T-helper 1 cell treated with Interleukin-12 subunit alpha and Interleukin-12 subunit beta and Interleukin-4 antibody, amounts not matched to agents 30 μg/mL and 1 μg/mL, for 36 hours (primary cell): ENCODE results near the gene HDAC11.
A peak's percentile ranks its signal among the peaks of the same experiment; 100 is the strongest.

Experiments
- H3K27ac Mint-ChIP-seq: one replicate; pipeline ENCODE4 v1.8.0; 2021; ENCODE audit warnings: mild to moderate bottlenecking, mixed read lengths
- H3K27me3 Mint-ChIP-seq: one replicate; pipeline ENCODE4 v1.8.0; 2021; ENCODE audit warnings: low read depth, mixed read lengths
- H3K36me3 Mint-ChIP-seq: one replicate; pipeline ENCODE4 v1.8.0; 2021; ENCODE audit warnings: low read depth, mixed read lengths
- H3K4me1 Mint-ChIP-seq: one replicate; pipeline ENCODE4 v1.8.0; 2021; ENCODE audit warnings: low read depth, mixed read lengths
- H3K4me3 Mint-ChIP-seq: one replicate; pipeline ENCODE4 v1.8.0; 2021; ENCODE audit warnings: mild to moderate bottlenecking, moderate library complexity, mixed read lengths
- H3K9me3 Mint-ChIP-seq: one replicate; pipeline ENCODE4 v1.8.0; 2021; ENCODE audit warnings: mixed read lengths

The HDAC11 gene

GRCh38 chr3:13529196-13530112 lies 49.3 kb downstream of the HDAC11 start:
- Mint-ChIP-seq H3K9me3 (no peaks in the 10 kb centered on the region), H3K36me3 (no peaks in the 10 kb centered on the region), H3K4me1 (no peaks in the 10 kb centered on the region), H3K27ac (peak overlapping the region; percentile 37), H3K27me3 (peaks cover 5% of the 10 kb centered on the region), H3K4me3 (no peak overlapping the region)

GRCh38 chr3:13530241-13531009 lies 50.3 kb downstream of the HDAC11 start:
- H3K4me1 Mint-ChIP-seq, result no peaks in the 10 kb centered on the region
- H3K27me3 Mint-ChIP-seq, result peaks cover 5% of the 10 kb centered on the region
- no peaks in the 10 kb centered on the region for H3K36me3 Mint-ChIP-seq

GRCh38 chr3:13532085-13532484 lies 52.0 kb downstream of the HDAC11 start:
- H3K27me3 Mint-ChIP-seq, result peaks cover 11% of the 10 kb centered on the region
- H3K27ac Mint-ChIP-seq, result no peak overlapping the region
- H3K9me3 Mint-ChIP-seq, result no peaks in the 10 kb centered on the region
- H3K4me3 Mint-ChIP-seq, result no peak overlapping the region
- H3K36me3 Mint-ChIP-seq, result no peaks in the 10 kb centered on the region
- H3K4me1 Mint-ChIP-seq, result peaks cover 4% of the 10 kb centered on the region

More at GRCh38 chr3:13530241-13531009, 50.3 kb downstream of the HDAC11 start:
- no peak overlapping the region for H3K27ac Mint-ChIP-seq
- no peaks in the 10 kb centered on the region for H3K9me3 Mint-ChIP-seq
- H3K4me3 Mint-ChIP-seq, result no peak overlapping the region

DNA sequence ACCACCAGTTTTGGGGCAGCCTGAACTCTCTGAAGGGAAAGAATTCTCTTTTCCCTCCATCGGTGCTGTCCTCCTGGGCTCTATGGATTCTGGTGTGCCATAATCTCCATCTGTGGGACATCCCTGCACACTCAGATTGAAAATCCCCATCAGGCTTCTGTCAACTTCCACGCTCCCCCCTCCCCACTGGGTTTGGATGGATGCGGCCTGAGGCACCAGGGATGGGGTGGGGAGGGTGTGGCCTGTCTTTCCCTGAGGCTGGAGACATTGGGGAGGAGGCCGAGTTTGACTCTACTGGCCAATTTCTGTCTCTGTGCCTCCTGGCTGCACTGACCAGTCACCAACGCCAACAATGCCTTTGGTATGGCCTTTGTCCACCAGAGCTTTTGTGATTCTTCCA lies 52.5 kb downstream of the HDAC11 start:
- no peak overlapping the region for H3K4me3 Mint-ChIP-seq
- no peak overlapping the region for H3K27ac Mint-ChIP-seq
- no peaks in the 10 kb centered on the region for H3K36me3 Mint-ChIP-seq
- peaks cover 4% of the 10 kb centered on the region for H3K4me1 Mint-ChIP-seq
- H3K27me3 Mint-ChIP-seq, result peaks cover 11% of the 10 kb centered on the region
- H3K9me3 Mint-ChIP-seq, result peaks cover 3% of the 10 kb centered on the region

DNA sequence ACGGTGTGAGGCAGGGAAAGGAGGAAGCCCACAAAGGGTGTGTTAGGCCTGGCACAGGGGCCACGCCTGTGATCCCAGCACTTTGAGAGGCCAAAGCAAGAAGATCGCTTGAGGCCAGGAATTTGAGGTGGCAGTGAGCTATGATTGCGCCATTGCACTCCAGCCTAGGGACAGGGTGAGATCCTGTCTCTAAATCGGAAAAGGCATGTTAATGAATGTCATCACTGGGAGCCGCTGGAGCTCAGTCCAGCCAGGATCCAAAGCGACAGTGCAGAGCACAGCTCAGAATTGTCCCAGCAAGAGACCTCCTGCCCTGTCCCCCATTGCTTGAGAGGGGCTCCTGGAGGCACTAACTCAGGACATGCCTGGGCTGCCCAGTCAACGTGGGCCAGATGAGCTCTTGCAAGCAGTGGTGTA lies 53.8 kb downstream of the HDAC11 start:
- H3K9me3 Mint-ChIP-seq, result peaks cover 3% of the 10 kb centered on the region
- H3K4me3 Mint-ChIP-seq, result no peak overlapping the region
- H3K27ac Mint-ChIP-seq, result no peak overlapping the region
- H3K36me3 Mint-ChIP-seq, result no peaks in the 10 kb centered on the region
- peaks cover 4% of the 10 kb centered on the region for H3K4me1 Mint-ChIP-seq
- H3K27me3 Mint-ChIP-seq, result peaks cover 11% of the 10 kb centered on the region

DNA sequence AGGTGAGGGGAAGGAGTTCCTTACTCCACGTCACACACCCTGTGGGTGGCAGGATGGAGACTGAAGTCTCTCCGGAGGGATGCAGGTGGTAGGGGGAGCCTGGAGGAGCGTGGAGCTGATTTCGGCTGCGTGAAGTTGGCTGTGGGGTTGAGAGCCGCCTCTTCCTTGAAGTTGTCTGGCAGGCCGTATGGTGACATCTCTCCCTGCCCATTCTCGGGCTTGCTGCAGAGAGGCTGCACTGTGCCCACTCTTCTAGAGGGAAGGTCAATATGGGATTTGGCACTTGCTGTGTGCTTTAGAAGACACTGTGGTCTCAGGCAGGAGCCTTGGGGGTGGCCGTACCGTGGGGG lies 55.4 kb downstream of the HDAC11 start:
- H3K9me3 Mint-ChIP-seq, result peaks cover 3% of the 10 kb centered on the region
- peaks cover 4% of the 10 kb centered on the region for H3K4me1 Mint-ChIP-seq
- peaks cover 11% of the 10 kb centered on the region for H3K27me3 Mint-ChIP-seq
- no peaks in the 10 kb centered on the region for H3K36me3 Mint-ChIP-seq
- no peak overlapping the region for H3K27ac Mint-ChIP-seq
- H3K4me3 Mint-ChIP-seq, result no peak overlapping the region

GRCh38 chr3:13535905-13536304 lies 55.8 kb downstream of the HDAC11 start:
- Mint-ChIP-seq H3K27ac (no peak overlapping the region), H3K4me1 (peaks cover 5% of the 10 kb centered on the region), H3K4me3 (no peak overlapping the region), H3K36me3 (peaks cover 2% of the 10 kb centered on the region), H3K9me3 (peaks cover 5% of the 10 kb centered on the region), H3K27me3 (peaks cover 14% of the 10 kb centered on the region)

DNA sequence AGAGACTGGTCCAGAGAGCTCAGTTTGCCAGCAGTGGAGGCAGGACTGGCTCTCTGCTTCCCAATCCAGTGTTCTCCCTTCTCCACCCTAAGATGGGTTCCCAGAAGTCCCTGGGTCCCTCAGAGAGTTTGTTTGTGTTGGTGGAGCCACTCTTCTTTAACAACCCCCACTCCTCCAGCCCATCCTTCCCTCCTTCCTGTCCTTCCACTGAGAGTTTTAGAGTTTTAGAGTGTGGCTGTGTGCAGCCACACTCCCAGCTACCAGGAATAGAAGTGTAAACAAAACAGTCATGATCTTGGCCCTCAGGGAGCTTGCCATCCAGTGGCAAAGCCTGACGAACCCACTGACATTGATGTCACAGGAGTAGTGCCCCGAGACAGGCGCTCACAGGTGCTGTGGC lies 56.3 kb downstream of the HDAC11 start:
- H3K27ac Mint-ChIP-seq, result no peak overlapping the region

DNA sequence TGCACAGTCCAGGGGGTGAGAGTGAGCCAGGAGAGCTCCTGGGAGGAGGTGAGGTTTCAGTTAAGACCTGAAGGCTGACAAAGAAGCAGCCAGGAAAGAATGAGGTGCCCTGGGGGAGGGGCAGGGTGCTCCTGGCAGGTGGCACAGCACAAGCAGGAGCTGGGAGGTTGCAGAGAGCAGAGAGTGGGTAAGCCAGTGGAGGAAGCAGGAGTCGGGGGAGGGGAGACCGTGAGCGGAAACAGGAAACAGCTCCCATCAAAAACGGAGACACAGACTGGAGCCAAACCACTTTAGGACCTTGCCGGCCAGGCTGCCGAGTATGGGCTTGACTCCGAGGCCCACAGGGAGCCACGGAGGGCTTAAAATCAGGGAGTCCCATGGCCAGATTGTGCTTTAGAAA lies 56.7 kb downstream of the HDAC11 start:
- no peak overlapping the region for H3K27ac Mint-ChIP-seq
- H3K4me1 Mint-ChIP-seq, result peaks cover 6% of the 10 kb centered on the region
- H3K36me3 Mint-ChIP-seq, result peaks cover 3% of the 10 kb centered on the region
- H3K4me3 Mint-ChIP-seq, result no peak overlapping the region
- peaks cover 21% of the 10 kb centered on the region for H3K27me3 Mint-ChIP-seq
- H3K9me3 Mint-ChIP-seq, result peaks cover 10% of the 10 kb centered on the region

More for the DNA sequence above, 56.3 kb downstream of the HDAC11 start:
- H3K4me3 Mint-ChIP-seq, result no peak overlapping the region
- H3K4me1 Mint-ChIP-seq, result peaks cover 6% of the 10 kb centered on the region
- H3K36me3 Mint-ChIP-seq, result peaks cover 3% of the 10 kb centered on the region
- H3K27me3 Mint-ChIP-seq, result peaks cover 19% of the 10 kb centered on the region
- H3K9me3 Mint-ChIP-seq, result peaks cover 10% of the 10 kb centered on the region

- Mint-ChIP-seq H3K36me3 (peaks cover 3% of the 10 kb centered on the region), H3K27ac (no peak overlapping the region), H3K27me3 (peaks cover 25% of the 10 kb centered on the region), H3K4me3 (no peak overlapping the region), H3K4me1 (peaks cover 6% of the 10 kb centered on the region), H3K9me3 (peaks cover 14% of the 10 kb centered on the region)
Observed at GRCh38 chr3:13537244-13537908, 57.3 kb downstream of the HDAC11 start.

GRCh38 chr3:13537909-13538296 lies 57.8 kb downstream of the HDAC11 start:
- peaks cover 26% of the 10 kb centered on the region for H3K27me3 Mint-ChIP-seq
- no peak overlapping the region for H3K27ac Mint-ChIP-seq
- peaks cover 17% of the 10 kb centered on the region for H3K9me3 Mint-ChIP-seq
- no peak overlapping the region for H3K4me3 Mint-ChIP-seq
- H3K4me1 Mint-ChIP-seq, result peaks cover 6% of the 10 kb centered on the region
- peaks cover 3% of the 10 kb centered on the region for H3K36me3 Mint-ChIP-seq

DNA sequence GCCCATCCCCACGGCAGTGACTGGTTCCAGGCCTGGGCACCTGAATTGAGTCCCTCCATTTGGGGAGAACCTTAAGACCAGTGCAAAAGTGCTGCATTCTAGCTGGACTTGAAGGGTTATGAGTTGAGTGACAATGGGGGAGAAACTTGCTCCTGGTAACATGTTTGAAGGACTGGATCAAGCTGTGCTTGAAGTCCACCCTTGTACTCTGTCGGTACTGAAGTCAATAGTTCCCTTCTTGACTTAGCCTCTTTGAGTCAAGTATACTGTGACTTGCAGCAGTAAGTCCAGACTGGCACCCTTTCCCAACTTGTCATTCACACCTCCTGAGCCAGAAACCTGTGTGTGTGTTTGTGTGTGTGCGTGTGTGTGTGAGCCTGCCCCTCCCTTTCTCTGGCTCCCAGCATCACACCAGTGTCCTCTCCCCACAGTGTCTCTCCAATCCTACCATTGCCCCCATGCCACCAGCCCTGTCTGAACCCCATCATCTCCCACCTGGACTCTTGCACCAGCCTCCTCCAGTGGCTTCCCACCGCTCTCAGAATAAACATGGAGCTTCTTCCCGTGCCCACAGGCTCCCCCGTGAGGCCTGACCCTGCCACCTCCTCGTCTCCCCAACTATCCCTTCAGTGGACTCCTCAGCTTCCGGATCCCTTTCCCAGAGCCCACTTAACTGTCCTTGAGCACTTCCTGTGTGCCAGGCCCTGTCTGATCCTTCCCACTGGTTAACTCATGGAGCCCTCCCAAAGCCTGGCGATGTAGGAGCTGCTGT lies 58.6 kb downstream of the HDAC11 start:
- H3K36me3 Mint-ChIP-seq, result peaks cover 3% of the 10 kb centered on the region
- H3K4me3 Mint-ChIP-seq, result no peak overlapping the region
- no peak overlapping the region for H3K27ac Mint-ChIP-seq
- H3K27me3 Mint-ChIP-seq, result peaks cover 24% of the 10 kb centered on the region
- H3K4me1 Mint-ChIP-seq, result peaks cover 7% of the 10 kb centered on the region
- peaks cover 17% of the 10 kb centered on the region for H3K9me3 Mint-ChIP-seq

GRCh38 chr3:13539292-13539638 lies 59.2 kb downstream of the HDAC11 start:
- Mint-ChIP-seq H3K27ac (no peak overlapping the region), H3K27me3 (peaks cover 25% of the 10 kb centered on the region), H3K4me3 (no peak overlapping the region), H3K4me1 (peaks cover 12% of the 10 kb centered on the region), H3K36me3 (peaks cover 3% of the 10 kb centered on the region), H3K9me3 (peaks cover 17% of the 10 kb centered on the region)

GRCh38 chr3:13539671-13540070 lies 59.6 kb downstream of the HDAC11 start:
- Mint-ChIP-seq H3K9me3 (peaks cover 17% of the 10 kb centered on the region), H3K36me3 (peaks cover 3% of the 10 kb centered on the region), H3K27me3 (peaks cover 25% of the 10 kb centered on the region), H3K27ac (no peak overlapping the region), H3K4me3 (no peak overlapping the region), H3K4me1 (peaks cover 16% of the 10 kb centered on the region)
